Stimulated activated CD4-positive, alpha-beta T cell treated with anti-CD3 and anti-CD28 coated beads, Interleukin-4, amount 100 ng/mL, for 24 hours (primary cell): Measurements from ENCODE around the gene LPGAT1.
"Not testable (repeated sequence)": the region's sequence is repeated elsewhere in the genome, so short reads cannot be mapped to it uniquely, and the experiment has no call there.

Experiments used
- DNase-seq: peaks from one replicate; pipeline ENCODE4 v3.0.0-alpha.2; 2020

LPGAT1 gene

GRCh38 chr1:211698161-211699026 lies 132.2 kb downstream of the LPGAT1 start:
- DNase-seq: peak; percentile 82

- DNase-seq: no peak
These were observed 133.2 kb downstream of the LPGAT1 start for GRCh38 chr1:211697356-211697755.

- no peak for DNase-seq
These were observed 135.3 kb downstream of the LPGAT1 start for GRCh38 chr1:211695135-211695816.

- not testable (repeated sequence) for DNase-seq
These were observed 136.7 kb downstream of the LPGAT1 start for GRCh38 chr1:211693911-211694310.
